Progenitor cell of endocrine pancreas (in vitro differentiated cells): ENCODE data around the gene LDB3. TPM values are rescaled to one million over a fixed set of nuclear protein-coding genes. Genes with fewer than 3 reads are reported as not detected.

ENCODE experiments used
- DNase-seq: peaks from one replicate; pipeline ENCODE4 v3.0.0; 2021; ENCODE audit warnings: low spot score; ENCODE audit not compliant: unreplicated experiment
- H3K27ac Mint-ChIP-seq: 2 replicates; pipeline ENCODE4 v1.8.0; 2021; ENCODE audit warnings: mild to moderate bottlenecking, moderate library complexity, mixed read lengths
- H3K27me3 Mint-ChIP-seq: 2 replicates; pipeline ENCODE4 v1.8.0; 2021; ENCODE audit warnings: mixed read lengths
- H3K36me3 Mint-ChIP-seq: 2 replicates; pipeline ENCODE4 v1.8.0; 2022; ENCODE audit warnings: mixed read lengths; ENCODE audit not compliant: insufficient read depth
- H3K4me1 Mint-ChIP-seq: 2 replicates; pipeline ENCODE4 v1.8.0; 2021; ENCODE audit warnings: low read depth, mixed read lengths
- H3K4me3 Mint-ChIP-seq: 2 replicates; pipeline ENCODE4 v1.8.0; 2021; ENCODE audit warnings: low read depth, mild to moderate bottlenecking, moderate library complexity, mixed read lengths
- H3K9me3 Mint-ChIP-seq: 2 replicates; pipeline ENCODE4 v1.8.0; 2021; ENCODE audit warnings: low read depth, mixed read lengths
- CTCF ChIP-seq: fragments of 200-600 bp; sonication (generic); IDR thresholded peaks from one replicate; pipeline ENCODE4 v1.5.0; 2021; ENCODE audit warnings: antibody characterized with exemption, mild to moderate bottlenecking; ENCODE audit not compliant: unreplicated experiment
- total RNA-seq: library from RNA; stranded (reverse); gene quantifications from 2 replicates; pipeline ENCODE4 v1.2.1, GENCODE V29; 2021

LDB3 gene
- total RNA-seq, 1 donor from 2014 or later = 0.26 TPM

- Mint-ChIP-seq H3K9me3 (no peaks in the 10 kb centered on the region), H3K4me1 (peaks cover 21% of the 10 kb centered on the region), H3K27me3 (peaks cover under 1% of the 10 kb centered on the region), H3K36me3 (no peaks in the 10 kb centered on the region), H3K27ac (no peak overlapping the region), H3K4me3 (no peak overlapping the region)
- no peak for TF ChIP-seq CTCF
- DNase-seq = no peak
Measured at GRCh38 chr10:86663576-86664339, 4.6 kb upstream of the LDB3 start.

GRCh38 chr10:86664341-86665217 lies 3.7 kb upstream of the LDB3 start:
- H3K4me1 Mint-ChIP-seq = peaks cover 24% of the 10 kb centered on the region
- H3K4me3 Mint-ChIP-seq = no peak overlapping the region
- no peak for DNase-seq
- H3K27ac Mint-ChIP-seq = no peak overlapping the region
- no peaks in the 10 kb centered on the region for H3K9me3 Mint-ChIP-seq
- no peak for TF ChIP-seq CTCF
- peaks cover 3% of the 10 kb centered on the region for H3K27me3 Mint-ChIP-seq
- no peaks in the 10 kb centered on the region for H3K36me3 Mint-ChIP-seq

GRCh38 chr10:86665218-86665607 lies 3.1 kb upstream of the LDB3 start:
- H3K36me3 Mint-ChIP-seq = no peaks in the 10 kb centered on the region
- no peaks in the 10 kb centered on the region for H3K9me3 Mint-ChIP-seq
- peaks cover 3% of the 10 kb centered on the region for H3K27me3 Mint-ChIP-seq
- no peak for TF ChIP-seq CTCF
- H3K4me3 Mint-ChIP-seq = no peak overlapping the region
- peaks cover 24% of the 10 kb centered on the region for H3K4me1 Mint-ChIP-seq
- DNase-seq = no peak
- H3K27ac Mint-ChIP-seq = no peak overlapping the region

- Mint-ChIP-seq H3K4me1 (peaks cover 24% of the 10 kb centered on the region), H3K36me3 (no peaks in the 10 kb centered on the region), H3K27ac (no peak overlapping the region), H3K4me3 (no peak overlapping the region), H3K27me3 (peaks cover 3% of the 10 kb centered on the region), H3K9me3 (no peaks in the 10 kb centered on the region)
- DNase-seq = no peak
- no peak for TF ChIP-seq CTCF
Measured at GRCh38 chr10:86665868-86666267, 2.4 kb upstream of the LDB3 start.

GRCh38 chr10:86666538-86666937 lies 1.8 kb upstream of the LDB3 start:
- no peak for DNase-seq
- Mint-ChIP-seq H3K27ac (no peak overlapping the region), H3K36me3 (no peaks in the 10 kb centered on the region), H3K9me3 (no peaks in the 10 kb centered on the region), H3K4me1 (peaks cover 29% of the 10 kb centered on the region), H3K27me3 (peaks cover 3% of the 10 kb centered on the region), H3K4me3 (no peak overlapping the region)
- TF ChIP-seq CTCF = no peak
